GM12865 (cell line): ENCODE results near the gene ALG14.

ENCODE experiments used
- DNase-seq: peaks from one replicate; pipeline ENCODE4 v3.0.0; 2010; ENCODE audit warnings: low read depth
- H3K4me3 ChIP-seq: 2 replicates; pipeline ENCODE4 v1.5.1; 2011; ENCODE audit warnings: mild to moderate bottlenecking, low read depth, low read length, control low read depth
- CTCF ChIP-seq: IDR thresholded peaks from 2 replicates; pipeline ENCODE4 v1.5.1; 2011; ENCODE audit warnings: low read length, control low read depth, low read depth, inconsistent platforms; ENCODE audit not compliant: insufficient read depth; ENCODE audit errors: missing control alignments

The ALG14 gene

DNA sequence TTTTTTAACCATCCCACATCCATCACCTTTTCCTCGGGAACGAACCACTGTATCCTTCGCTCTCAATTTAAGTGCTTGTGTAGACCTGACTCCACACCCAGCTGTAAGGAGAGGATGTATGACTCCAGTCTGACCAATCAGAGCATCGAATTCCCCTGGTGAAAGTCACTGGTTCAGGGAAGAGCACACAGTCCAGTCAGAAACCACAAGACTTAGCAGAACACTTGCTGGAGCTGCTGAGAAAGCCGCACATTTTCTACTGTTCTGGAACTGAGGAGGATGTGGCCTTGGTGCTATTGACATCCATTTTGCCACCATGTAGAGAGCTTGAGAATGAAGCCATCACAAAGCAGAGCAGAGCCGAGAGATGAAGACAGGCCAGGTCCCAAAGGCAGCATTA is 86.0 kb downstream of the ALG14 start:
- no peak overlapping the region for H3K4me3 ChIP-seq
- no peak for TF ChIP-seq CTCF
- DNase-seq, result no peak

DNA sequence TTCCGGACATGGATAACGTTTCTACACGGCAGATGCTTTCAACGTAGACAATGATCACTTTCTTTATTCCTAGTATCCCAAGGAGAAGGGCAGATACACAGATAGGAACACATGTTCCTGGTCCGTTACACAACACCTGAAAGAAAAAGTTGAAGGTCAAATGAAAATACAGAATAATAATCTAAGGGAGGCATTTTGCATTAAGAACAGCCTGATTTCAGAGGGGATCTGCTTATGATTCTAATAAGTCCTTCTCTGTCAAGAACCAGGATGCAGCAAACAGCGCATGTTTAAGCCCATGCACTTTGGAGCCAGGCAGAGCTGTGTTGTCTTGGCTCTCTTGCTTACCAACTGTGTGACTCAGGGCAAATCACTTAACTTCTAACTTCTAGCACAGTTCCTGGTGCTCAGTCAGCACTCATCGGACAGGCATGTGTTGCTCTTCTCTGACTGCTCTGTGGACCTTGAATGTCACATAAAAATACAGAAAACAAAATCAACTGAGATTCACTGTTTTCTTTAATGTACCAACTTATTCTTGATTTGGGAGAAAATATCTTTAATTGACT is 89.5 kb downstream of the ALG14 start:
- no peak for TF ChIP-seq CTCF
- no peak overlapping the region for H3K4me3 ChIP-seq
- DNase-seq, result no peak

GRCh38 chr1:94982398-94982797 is 90.4 kb downstream of the ALG14 start:
- H3K4me3 ChIP-seq, result no peak overlapping the region
- TF ChIP-seq CTCF, result no peak
- DNase-seq, result no peak

- no peak overlapping the region for H3K4me3 ChIP-seq
- no peak for DNase-seq
- no peak for TF ChIP-seq CTCF
Measured at GRCh38 chr1:94981575-94981973, 91.2 kb downstream of the ALG14 start.

DNA sequence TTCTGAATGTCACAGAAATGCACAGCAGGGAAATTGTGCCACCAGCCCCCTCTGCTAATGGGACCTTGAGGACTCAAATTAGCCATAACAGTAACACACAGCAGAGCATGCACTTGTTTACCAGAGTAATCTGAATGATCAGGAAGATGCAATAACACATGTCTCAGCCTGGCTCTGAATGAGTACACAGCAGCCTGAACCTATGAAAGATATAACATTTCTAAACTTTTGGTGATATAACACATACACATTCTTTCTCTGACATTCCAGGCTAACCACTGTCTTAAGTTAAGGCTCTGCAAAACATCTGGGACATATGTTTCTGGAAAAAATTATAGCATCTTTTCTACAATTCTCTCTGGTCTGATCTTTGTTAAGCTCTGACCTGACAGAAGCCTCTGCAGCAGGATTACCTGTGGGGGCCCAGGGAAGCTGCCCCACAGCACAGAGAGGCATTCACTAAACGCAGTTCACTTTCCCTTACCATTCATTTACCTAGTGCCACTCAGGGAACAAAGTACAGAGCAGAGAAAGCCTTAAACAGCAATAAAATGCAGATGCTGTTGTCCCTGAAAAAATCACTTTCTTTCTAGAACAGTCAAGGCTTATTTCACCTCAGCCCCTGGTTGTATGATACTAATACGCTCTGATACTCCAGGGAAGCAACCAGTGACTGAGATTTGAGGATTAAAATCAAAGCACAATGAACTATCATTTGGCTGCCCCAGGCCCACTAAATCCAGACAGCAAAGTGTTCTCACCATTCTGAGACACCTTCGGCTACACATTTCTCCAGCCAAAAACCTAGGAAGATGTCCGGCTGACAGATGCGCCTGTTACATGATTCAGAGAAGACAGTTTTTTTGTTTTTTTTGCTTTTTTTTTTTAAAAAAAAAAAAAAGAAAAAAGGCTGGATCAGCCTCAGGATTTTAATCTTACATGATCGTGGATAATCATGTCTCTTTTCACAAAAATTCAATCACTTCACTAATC is 91.9 kb downstream of the ALG14 start:
- H3K4me3 ChIP-seq, result no peak overlapping the region
- no peak for DNase-seq
- no peak for TF ChIP-seq CTCF

DNA sequence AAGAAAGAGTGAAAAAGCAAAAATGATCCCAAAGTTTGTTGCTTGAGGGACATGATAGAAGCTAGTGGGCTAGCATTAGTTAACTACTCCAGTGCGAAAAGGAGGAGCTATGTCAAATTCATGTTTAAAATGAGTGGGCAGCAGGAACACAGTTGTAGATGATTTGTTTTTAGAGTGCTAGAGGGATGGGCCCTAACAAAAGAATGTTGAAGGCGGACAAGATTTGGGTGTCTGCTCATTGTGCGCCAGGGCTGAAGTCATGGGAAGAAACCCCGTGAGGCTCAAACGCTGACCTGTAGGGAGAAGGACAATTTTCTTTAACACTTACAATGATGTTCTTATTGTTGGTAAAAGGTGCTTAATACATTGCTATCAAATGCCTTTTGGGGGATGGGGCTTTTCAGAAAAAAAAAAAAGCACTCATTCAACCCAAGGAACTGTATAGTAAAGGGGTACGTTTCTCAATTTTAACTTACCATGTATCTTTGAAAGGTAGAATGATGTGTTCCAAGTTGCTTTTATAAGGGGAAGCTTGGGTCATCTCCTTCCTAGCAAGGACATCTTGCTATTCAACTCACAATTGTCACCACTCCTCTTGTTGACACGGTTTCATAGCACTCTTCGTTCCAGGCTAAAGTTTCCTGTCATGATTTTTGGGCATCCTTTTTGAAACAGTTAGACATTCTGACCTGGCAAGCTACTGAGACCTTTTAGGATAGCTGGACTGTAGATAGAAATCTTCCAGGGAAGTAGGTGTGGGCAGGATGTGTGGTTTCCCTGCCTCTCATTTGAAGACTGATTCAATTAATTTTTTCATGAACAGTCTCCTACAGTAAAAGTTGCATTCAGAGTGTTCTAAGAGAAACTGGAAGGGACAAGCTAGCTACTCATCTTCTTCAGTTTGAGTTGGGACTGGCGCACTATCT is 92.8 kb downstream of the ALG14 start:
- TF ChIP-seq CTCF, result no peak
- H3K4me3 ChIP-seq, result no peak overlapping the region
- no peak for DNase-seq
